Liver (tissue), 9 donors: ENCODE data around the gene TULP4. TPM values are rescaled to one million over a fixed set of nuclear protein-coding genes. Genes with fewer than 3 reads are reported as not detected.

Source experiments
- DNase-seq: peaks from one replicate; pipeline ENCODE4 v3.0.0-alpha.2; 2017; ENCODE audit warnings: low spot score
- H3K27ac ChIP-seq, 2 donors: one replicate each; pipeline ENCODE4 v1.7.0; 2013; ENCODE audit warnings: inconsistent platforms in 2 of 2, low read length in 2 of 2, control low read depth in 1 of 2, low read depth in 1 of 2, mild to moderate bottlenecking in 1 of 2
- H3K27me3 ChIP-seq, 4 donors: one replicate each; pipeline versions ENCODE4 v1.6.1 to v1.7.0; 2013; ENCODE audit warnings: low read length in 3 of 4, inconsistent platforms in 1 of 4, mild to moderate bottlenecking in 1 of 4, moderate library complexity in 1 of 4; ENCODE audit not compliant: control insufficient read depth in 4 of 4, insufficient read depth in 4 of 4
- H3K36me3 ChIP-seq, 4 donors: one replicate each; pipeline versions ENCODE4 v1.6.1 to v1.7.0; 2013; ENCODE audit warnings: low read length in 3 of 4, mild to moderate bottlenecking in 3 of 4, low read depth in 1 of 4, moderate library complexity in 1 of 4; ENCODE audit not compliant: control insufficient read depth in 4 of 4, insufficient read depth in 3 of 4
- H3K4me1 ChIP-seq, 4 donors: one replicate each; pipeline versions ENCODE4 v1.6.1 to v1.7.0; 2013; ENCODE audit warnings: low read length in 3 of 4, mild to moderate bottlenecking in 3 of 4, moderate library complexity in 1 of 4; ENCODE audit not compliant: control insufficient read depth in 4 of 4, insufficient read depth in 4 of 4
- H3K4me3 ChIP-seq, 3 donors: one replicate each; pipeline versions ENCODE4 v1.6.1 to v1.7.0; 2013; ENCODE audit warnings: low read length in 3 of 3, control low read depth in 1 of 3, low read depth in 1 of 3, mild to moderate bottlenecking in 1 of 3
- H3K9ac ChIP-seq, 2 donors: one replicate each; pipeline ENCODE4 v1.7.0; 2013; ENCODE audit warnings: low read length in 2 of 2, mild to moderate bottlenecking in 2 of 2, moderate library complexity in 2 of 2, control low read depth in 1 of 2, low read depth in 1 of 2
- H3K9me3 ChIP-seq, 4 donors: one replicate each; pipeline versions ENCODE4 v1.6.1 to v1.7.0; 2013; ENCODE audit warnings: low read length in 3 of 4; ENCODE audit not compliant: control insufficient read depth in 4 of 4
- EGR1 ChIP-seq, 2 donors: IDR thresholded peaks; 2 replicates each; pipeline ENCODE4 v1.6.1; 2016 to 2018; ENCODE audit warnings: antibody characterized with exemption in 2 of 2, low read depth in 2 of 2
- FOXA1 ChIP-seq: IDR thresholded peaks from 2 replicates; pipeline ENCODE4 v1.6.1; 2016; ENCODE audit warnings: antibody characterized with exemption
- FOXA2 ChIP-seq: IDR thresholded peaks from 2 replicates; pipeline ENCODE4 v1.6.1; 2016; ENCODE audit warnings: antibody characterized with exemption
- HNF4A ChIP-seq, 2 donors: conservative IDR thresholded peaks; 2 replicates each; pipeline ENCODE4 v1.6.1; 2016; ENCODE audit warnings: antibody characterized with exemption in 2 of 2, mild to moderate bottlenecking in 2 of 2
- HNF4G ChIP-seq: IDR thresholded peaks from 2 replicates; pipeline ENCODE4 v1.6.1; 2016; ENCODE audit warnings: antibody characterized with exemption
- JUND ChIP-seq, 2 donors: IDR thresholded peaks; 2 replicates each; pipeline ENCODE4 v1.6.1; 2016; ENCODE audit warnings: antibody characterized with exemption in 2 of 2
- RAD21 ChIP-seq, 2 donors: IDR thresholded peaks; 2 replicates each; pipeline ENCODE4 v1.6.1; 2016; ENCODE audit warnings: antibody characterized with exemption in 2 of 2, mild to moderate bottlenecking in 2 of 2
- REST ChIP-seq: IDR thresholded peaks from 2 replicates; pipeline ENCODE4 v1.6.1; 2016; ENCODE audit warnings: antibody characterized with exemption, mild to moderate bottlenecking
- RXRA ChIP-seq, 2 donors: IDR thresholded peaks; 2 replicates each; pipeline ENCODE4 v1.6.1; 2017 to 2018; ENCODE audit warnings: antibody characterized with exemption in 2 of 2, mild to moderate bottlenecking in 1 of 2
- TAF1 ChIP-seq: conservative IDR thresholded peaks from 2 replicates; pipeline ENCODE4 v1.6.1; 2016; ENCODE audit warnings: antibody characterized with exemption, mild to moderate bottlenecking
- WGBS: extraction: QIAGEN DNeasy Blood & Tissue Kit; methylation state at CpG from one replicate; pipeline ENCODE4 v1.1.7; 2013; 5-methylcytosine and 5-hydroxymethylcytosine counted together
- polyA plus RNA-seq, 2 donors: library from polyadenylated mRNA; stranded (reverse) in 1 of 2; unstranded in 1 of 2; fragments of 200-250 nt in 1 of 2; fragments of >200 nt in 1 of 2; fragmentation: Nextera tagmentation in 1 of 2; extraction: Ambion mirVana in 1 of 2; gene quantifications; one replicate each; pipeline versions ENCODE4 v1.2.1 to v1.2.3, GENCODE V29; 2013 to 2015
- total RNA-seq, 2 donors: library from RNA; depleted of rRNA; stranded (reverse); fragments of >200 nt; gene quantifications; one replicate each; pipeline ENCODE4 v1.2.3, GENCODE V29; 2014
- TF ChIP-seq, protein P1 (sequence below): IDR thresholded peaks from 2 replicates; pipeline ENCODE4 v1.6.1; 2016; ENCODE audit warnings: antibody characterized with exemption
- TF ChIP-seq, protein P2 (sequence below): IDR thresholded peaks from 2 replicates; pipeline ENCODE4 v1.6.1; 2016; ENCODE audit warnings: antibody characterized with exemption
- donor health status: healthy.
- donor health status: healthy.
- donor health status: healthy.
- donor health status: healthy.
- donor health status: healthy.

Gene TULP4
- total and polyA plus RNA-seq, 4 donors: 2.2 to 53.3 (median 18.0) TPM

- TF ChIP-seq, protein P1, sequence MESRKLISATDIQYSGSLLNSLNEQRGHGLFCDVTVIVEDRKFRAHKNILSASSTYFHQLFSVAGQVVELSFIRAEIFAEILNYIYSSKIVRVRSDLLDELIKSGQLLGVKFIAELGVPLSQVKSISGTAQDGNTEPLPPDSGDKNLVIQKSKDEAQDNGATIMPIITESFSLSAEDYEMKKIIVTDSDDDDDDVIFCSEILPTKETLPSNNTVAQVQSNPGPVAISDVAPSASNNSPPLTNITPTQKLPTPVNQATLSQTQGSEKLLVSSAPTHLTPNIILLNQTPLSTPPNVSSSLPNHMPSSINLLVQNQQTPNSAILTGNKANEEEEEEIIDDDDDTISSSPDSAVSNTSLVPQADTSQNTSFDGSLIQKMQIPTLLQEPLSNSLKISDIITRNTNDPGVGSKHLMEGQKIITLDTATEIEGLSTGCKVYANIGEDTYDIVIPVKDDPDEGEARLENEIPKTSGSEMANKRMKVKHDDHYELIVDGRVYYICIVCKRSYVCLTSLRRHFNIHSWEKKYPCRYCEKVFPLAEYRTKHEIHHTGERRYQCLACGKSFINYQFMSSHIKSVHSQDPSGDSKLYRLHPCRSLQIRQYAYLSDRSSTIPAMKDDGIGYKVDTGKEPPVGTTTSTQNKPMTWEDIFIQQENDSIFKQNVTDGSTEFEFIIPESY: no peak
- TF ChIP-seq FOXA1: no peak
- TF ChIP-seq HNF4A (conservative IDR thresholded peaks at IDR 0.05): no peak
- no peak for TF ChIP-seq HNF4G
These were observed 177.2 kb downstream of the TULP4 start (continued) for GRCh38 chr6:158489441-158489840.

- no peak overlapping the region for H3K27ac ChIP-seq
- no peaks in the 10 kb centered on the region for H3K9me3 ChIP-seq
- H3K9ac ChIP-seq: no peak overlapping the region
- no peaks in the 10 kb centered on the region for H3K4me1 ChIP-seq
- TF ChIP-seq, protein P2, sequence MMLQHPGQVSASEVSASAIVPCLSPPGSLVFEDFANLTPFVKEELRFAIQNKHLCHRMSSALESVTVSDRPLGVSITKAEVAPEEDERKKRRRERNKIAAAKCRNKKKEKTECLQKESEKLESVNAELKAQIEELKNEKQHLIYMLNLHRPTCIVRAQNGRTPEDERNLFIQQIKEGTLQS: no peak
- TF ChIP-seq FOXA1 (no peak), REST (no peak), FOXA2 (no peak), HNF4A (conservative IDR thresholded peaks at IDR 0.05) (no peak), RXRA (IDR thresholded peaks at IDR 0.05) (no peak), TAF1 (no peak), EGR1 (IDR thresholded peaks at IDR 0.05; ENCODE audit: low read depth in 2 of 2) (no peak)
- TF ChIP-seq, protein P1: no peak
- H3K4me3 ChIP-seq: no peak overlapping the region
- 97% methylated on average over 3 of the region's 3 CpGs for WGBS
- no peaks in the 10 kb centered on the region for H3K27me3 ChIP-seq
- H3K36me3 ChIP-seq: peaks cover 2 to 4% (median 3%) of the 10 kb centered on the region in 4 donors
- no peak for DNase-seq
These were observed 180.6 kb downstream of the TULP4 start for GRCh38 chr6:158492881-158493280.

DNA sequence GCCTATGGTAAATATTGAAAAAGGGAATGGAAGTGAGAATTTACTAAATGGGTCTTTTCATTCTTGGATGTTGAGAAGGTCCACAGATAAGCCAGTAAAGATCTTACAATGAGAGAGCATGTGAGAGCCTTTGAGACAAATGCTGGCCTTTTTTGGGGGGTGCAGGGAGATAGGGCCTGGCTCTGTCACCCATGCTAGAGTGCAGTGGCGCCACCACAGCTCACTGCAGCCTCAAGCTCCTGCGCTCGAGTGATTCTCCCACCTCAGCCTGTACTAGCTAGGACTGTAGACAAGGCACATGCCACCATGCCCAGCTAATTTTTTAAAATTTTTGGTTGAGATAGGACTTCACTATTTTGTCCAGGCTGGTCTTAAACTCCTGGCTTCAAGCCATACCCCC, 184.4 kb downstream of the TULP4 start:
- 98% methylated on average over 3 of the region's 3 CpGs for WGBS
- no peak for DNase-seq
- TF ChIP-seq, protein P1: no peak
- TF ChIP-seq JUND (IDR thresholded peaks at IDR 0.05): no peak
- no peak for TF ChIP-seq RAD21 (IDR thresholded peaks at IDR 0.05)
- TF ChIP-seq HNF4A (conservative IDR thresholded peaks at IDR 0.05): no peak
- H3K36me3 ChIP-seq: peaks cover 7 to 19% (median 9%) of the 10 kb centered on the region in 4 donors
- H3K27me3 ChIP-seq: no peaks in the 10 kb centered on the region
- no peak overlapping the region for H3K4me3 ChIP-seq
- no peak overlapping the region for H3K27ac ChIP-seq
- no peak overlapping the region for H3K9ac ChIP-seq
- no peaks in the 10 kb centered on the region for H3K9me3 ChIP-seq
- H3K4me1 ChIP-seq: no peaks in the 10 kb centered on the region
